SU-DHL-6 (cell line): Measurements from ENCODE around the gene TSGA10IP.
"Not testable (repeated sequence)": the region's sequence is repeated elsewhere in the genome, so short reads cannot be mapped to it uniquely, and the experiment has no call there.

Experiments
- H2AFZ ChIP-seq: fragments of 200-600 bp; sonication (generic); 2 replicates; pipeline ENCODE4 v1.6.1; 2014; ENCODE audit warnings: low read depth, mild to moderate bottlenecking, moderate library complexity, mixed read lengths, antibody characterized with exemption, low read length; ENCODE audit not compliant: severe bottlenecking
- H3F3A ChIP-seq: fragments of 200-600 bp; shearing (Covaris generic); 2 replicates; pipeline ENCODE4 v1.6.0; 2016; ENCODE audit warnings: antibody characterized with exemption, mild to moderate bottlenecking; ENCODE audit not compliant: insufficient read depth
- H3K27ac ChIP-seq: fragments of 200-600 bp; sonication (generic); 2 replicates; pipeline ENCODE4 v1.5.1; 2016; ENCODE audit warnings: low read depth, mild to moderate bottlenecking, low read length, moderate library complexity, mixed read lengths
- H3K27me3 ChIP-seq: fragments of 200-600 bp; sonication (generic), shearing (Covaris generic); 2 replicates; pipeline ENCODE4 v1.6.0; 2014; ENCODE audit warnings: mild to moderate bottlenecking, low read length
- H3K36me3 ChIP-seq: fragments of 200-600 bp; sonication (generic); 2 replicates; pipeline ENCODE4 v1.6.1; 2014; ENCODE audit warnings: mild to moderate bottlenecking, low read length, mixed read lengths
- H3K4me2 ChIP-seq: fragments of 300-600, 200-600 bp; shearing (Covaris generic), sonication (generic); 2 replicates; pipeline ENCODE4 v1.6.0; 2014; ENCODE audit warnings: low read length, low read depth, mild to moderate bottlenecking; ENCODE audit not compliant: poor library complexity, severe bottlenecking
- H3K4me3 ChIP-seq: fragments of 200-600 bp; sonication (generic); 2 replicates; pipeline ENCODE4 v1.5.1; 2014; ENCODE audit warnings: antibody characterized with exemption, low read length, mild to moderate bottlenecking, mixed read lengths; ENCODE audit not compliant: insufficient read depth, poor library complexity, severe bottlenecking
- H3K79me2 ChIP-seq: fragments of 200-600 bp; sonication (generic); 2 replicates; pipeline ENCODE4 v1.6.1; 2014; ENCODE audit warnings: mild to moderate bottlenecking, low read length, moderate library complexity; ENCODE audit not compliant: insufficient read depth
- H3K9ac ChIP-seq: fragments of 200-600 bp; sonication (generic); 2 replicates; pipeline ENCODE4 v1.7.0; 2014; ENCODE audit warnings: mild to moderate bottlenecking, low read length
- H3K9me2 ChIP-seq: fragments of 200-600 bp; sonication (generic); replicated peaks from 2 replicates; pipeline ENCODE4 v1.6.1; 2014; ENCODE audit warnings: low read length; ENCODE audit not compliant: insufficient read depth
- H3K9me3 ChIP-seq: fragments of 200-600 bp; sonication (generic); 2 replicates; pipeline ENCODE4 v1.6.1; 2014; ENCODE audit warnings: low read length, mixed read lengths; ENCODE audit not compliant: insufficient read depth
- H4K20me1 ChIP-seq: fragments of 200-600 bp; sonication (generic); 2 replicates; pipeline ENCODE4 v1.6.1; 2014; ENCODE audit warnings: low read depth, mild to moderate bottlenecking, antibody characterized with exemption, low read length, moderate library complexity, mixed read lengths
- CTCF ChIP-seq: fragments of 200-600 bp; sonication (generic); IDR thresholded peaks from one replicate; pipeline ENCODE4 v1.5.1; 2017; ENCODE audit warnings: antibody characterized with exemption, mild to moderate bottlenecking, low read length, moderate library complexity; ENCODE audit not compliant: insufficient read depth, poor library complexity, severe bottlenecking
- EZH2phosphoT487 ChIP-seq: fragments of 200-600 bp; sonication (generic), shearing (Covaris generic); conservative IDR thresholded peaks from 2 replicates; pipeline ENCODE4 v1.6.1; 2018; ENCODE audit warnings: mild to moderate bottlenecking, antibody characterized with exemption, low read length, moderate library complexity, mixed read lengths

The TSGA10IP gene

GRCh38 chr11:65947133-65947532 lies 1.9 kb downstream of the TSGA10IP start:
- Histone ChIP-seq H3K9me2 (no peaks in the 10 kb centered on the region), H3K9ac (no peak overlapping the region), H3K79me2 (no peaks in the 10 kb centered on the region), H3K4me2 (no peak overlapping the region), H3K4me3 (no peak overlapping the region), H3K27me3 (no peaks in the 10 kb centered on the region), H4K20me1 (no peaks in the 10 kb centered on the region), H3K27ac (no peak overlapping the region), H2AFZ (no peak overlapping the region), H3K9me3 (no peaks in the 10 kb centered on the region), H3F3A (no peaks in the 10 kb centered on the region), H3K36me3 (no peaks in the 10 kb centered on the region)
- TF ChIP-seq CTCF (no peak), EZH2phosphoT487 (no peak)

- Histone ChIP-seq H3K9me2 (no peaks in the 10 kb centered on the region), H2AFZ (no peak overlapping the region), H3K36me3 (no peaks in the 10 kb centered on the region)
Observed at GRCh38 chr11:65947603-65948125, 2.4 kb downstream of the TSGA10IP start.

DNA sequence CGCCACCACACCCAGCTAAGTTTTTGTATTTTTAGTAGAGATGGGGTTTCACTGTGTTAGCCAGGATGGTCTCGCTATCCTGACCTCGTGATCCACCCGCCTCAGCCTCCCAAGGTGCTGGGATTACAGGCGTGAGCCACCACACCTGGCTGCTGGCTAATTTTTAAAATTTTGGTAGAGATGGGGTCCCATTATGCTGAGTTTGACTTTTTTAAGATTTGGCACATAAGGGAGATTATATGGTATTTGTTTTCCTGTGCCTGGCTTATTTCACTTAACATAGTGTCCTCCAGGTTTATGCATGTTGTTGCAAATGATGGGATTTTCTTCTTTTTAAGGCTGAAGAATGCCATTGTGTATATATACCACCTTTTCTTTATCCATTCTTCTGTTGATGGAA lies 5.4 kb downstream of the TSGA10IP start:
- not testable (repeated sequence) for H3F3A ChIP-seq

More at GRCh38 chr11:65947603-65948125, 2.4 kb downstream of the TSGA10IP start:
- no peak overlapping the region for H3K4me2 ChIP-seq
- no peak overlapping the region for H3K4me3 ChIP-seq
- H3K9ac ChIP-seq, result no peak overlapping the region
- H3F3A ChIP-seq, result no peaks in the 10 kb centered on the region
- no peaks in the 10 kb centered on the region for H3K9me3 ChIP-seq
- no peaks in the 10 kb centered on the region for H4K20me1 ChIP-seq
- H3K27me3 ChIP-seq, result no peaks in the 10 kb centered on the region
- H3K79me2 ChIP-seq, result no peaks in the 10 kb centered on the region
- H3K27ac ChIP-seq, result no peak overlapping the region
- TF ChIP-seq EZH2phosphoT487 (no peak), CTCF (no peak)

GRCh38 chr11:65951641-65952040 lies 6.4 kb downstream of the TSGA10IP start:
- not testable (repeated sequence) for H3K4me2 ChIP-seq, H3K36me3 ChIP-seq, H3K27ac ChIP-seq

More for the DNA sequence above, 5.4 kb downstream of the TSGA10IP start:
- H3K9me3 ChIP-seq, H3K27ac ChIP-seq, H2AFZ ChIP-seq, H3K9me2 ChIP-seq, H3K36me3 ChIP-seq, H3K4me2 ChIP-seq, H3K4me3 ChIP-seq, H4K20me1 ChIP-seq, H3K9ac ChIP-seq, H3K79me2 ChIP-seq, H3K27me3 ChIP-seq: not testable (repeated sequence)

More at GRCh38 chr11:65951641-65952040, 6.4 kb downstream of the TSGA10IP start:
- not testable (repeated sequence) for H3F3A ChIP-seq, H3K4me3 ChIP-seq, H3K9me3 ChIP-seq, H3K27me3 ChIP-seq, H2AFZ ChIP-seq, H3K79me2 ChIP-seq, H3K9ac ChIP-seq, H3K9me2 ChIP-seq, H4K20me1 ChIP-seq
